ENCODE measurements around the gene FAM174C.
"Not testable (repeated sequence)": the region's sequence is repeated elsewhere in the genome, so short reads cannot be mapped to it uniquely, and the experiment has no call there.

The FAM174C gene

DNA sequence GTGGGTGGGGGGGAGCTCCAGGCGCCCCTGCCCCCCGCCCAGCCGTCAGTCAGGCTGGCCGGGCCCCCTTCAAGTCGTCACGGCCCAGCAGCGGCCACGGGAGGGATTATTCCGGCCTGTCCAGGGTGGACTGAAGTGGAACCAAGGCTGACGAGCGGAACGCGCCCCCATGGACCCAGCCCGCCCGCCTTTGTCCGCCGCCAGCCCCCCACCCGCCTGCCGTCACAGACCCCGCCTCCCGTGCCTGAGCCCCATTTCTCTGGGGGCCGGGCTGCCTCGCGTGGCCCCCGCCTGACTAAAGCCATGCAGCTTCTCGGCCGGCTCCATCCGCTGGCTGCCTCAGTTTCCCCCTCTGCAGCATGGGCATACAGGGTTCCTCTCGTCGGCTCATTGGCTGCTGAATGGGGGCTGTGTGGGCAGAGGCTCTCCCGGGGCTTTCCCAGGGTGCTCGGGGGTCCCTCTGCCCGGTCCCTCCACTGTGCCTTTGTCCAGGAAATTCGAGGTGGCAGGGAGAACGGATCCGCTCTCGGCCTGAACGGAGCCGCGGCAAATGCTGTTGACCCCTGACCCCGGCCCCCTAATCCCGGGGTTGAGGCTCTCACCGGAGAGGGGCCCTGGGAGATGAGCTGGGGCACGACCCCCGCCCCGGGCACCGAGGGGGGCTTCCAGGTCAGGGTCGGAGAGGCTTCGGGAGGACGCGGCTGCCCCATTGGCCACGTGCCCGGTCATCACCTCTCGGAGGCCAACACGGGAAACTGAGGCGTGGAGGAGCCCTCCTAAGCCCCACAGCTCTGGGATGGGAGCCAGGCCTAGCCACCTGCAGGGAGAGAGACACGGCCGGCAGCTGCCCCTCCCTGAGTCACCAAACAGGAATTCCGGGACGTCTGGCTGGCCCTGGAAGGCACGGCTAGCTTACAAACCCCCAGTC is 37.7 kb downstream of the FAM174C start:
- H3K9ac ChIP-seq (ENCODE audit: low read depth, low read length), result no peak overlapping the region
- no peaks in the 10 kb centered on the region for H3K9me3 ChIP-seq (ENCODE audit: insufficient read depth, low read depth, low read length)
- no peak overlapping the region for H3K4me3 ChIP-seq (ENCODE audit: low read length)
- no peaks in the 10 kb centered on the region for H3K36me3 ChIP-seq (ENCODE audit: insufficient read depth, low read depth, low read length)
- H3K4me1 ChIP-seq (ENCODE audit: insufficient read depth, low read length), result no peaks in the 10 kb centered on the region
- H3K27ac ChIP-seq (ENCODE audit: low read length), result no peak overlapping the region
- H3K27me3 ChIP-seq (ENCODE audit: insufficient read depth, low read length), result peaks cover 19% of the 10 kb centered on the region

DNA sequence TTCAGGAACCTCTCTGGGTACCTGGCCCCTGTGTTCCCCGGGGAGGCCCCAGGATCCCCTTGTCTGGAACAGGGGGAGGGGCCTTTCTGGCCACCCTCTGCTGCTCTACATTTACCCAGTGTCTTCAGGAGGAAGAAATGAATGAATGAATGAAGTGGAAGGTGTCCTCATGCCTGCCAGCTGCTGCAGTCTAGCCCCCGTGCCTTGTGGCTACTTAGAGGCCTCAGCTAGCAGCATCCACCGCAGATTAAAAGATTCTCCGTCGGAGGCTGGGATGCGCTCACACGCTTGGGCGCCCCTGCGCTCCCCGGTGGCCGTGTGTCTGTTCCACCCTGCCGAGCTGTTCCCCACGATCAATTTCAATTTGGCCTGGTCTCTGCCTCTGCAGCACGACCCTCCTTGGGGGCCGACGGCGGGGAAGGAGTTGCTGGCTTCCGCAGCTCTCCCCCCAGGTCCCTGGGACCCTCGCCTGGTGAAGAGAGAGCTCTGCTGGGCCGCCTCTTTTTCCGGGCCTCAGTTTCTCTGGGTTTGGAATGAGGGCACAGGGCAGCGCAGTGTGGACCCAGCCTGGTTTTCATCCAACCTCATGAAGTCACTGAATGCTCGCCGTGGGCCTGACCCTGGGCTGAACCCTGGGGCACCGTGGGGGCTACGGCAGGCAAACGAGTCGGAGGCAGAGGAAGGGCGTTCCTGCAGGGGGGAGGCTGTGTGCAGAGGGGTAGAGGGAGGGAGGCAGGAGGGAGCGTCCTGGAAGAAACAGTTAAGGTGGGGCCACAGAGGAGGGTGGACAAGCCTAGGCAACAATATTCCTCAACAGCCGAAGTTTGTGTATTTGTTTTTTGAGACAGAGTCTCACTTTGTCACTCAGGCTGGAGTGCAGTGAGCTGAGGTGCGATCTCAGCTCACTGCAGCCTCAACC is 38.6 kb downstream of the FAM174C start:
- no peak overlapping the region for H3K9ac ChIP-seq (ENCODE audit: low read depth, low read length)

DNA sequence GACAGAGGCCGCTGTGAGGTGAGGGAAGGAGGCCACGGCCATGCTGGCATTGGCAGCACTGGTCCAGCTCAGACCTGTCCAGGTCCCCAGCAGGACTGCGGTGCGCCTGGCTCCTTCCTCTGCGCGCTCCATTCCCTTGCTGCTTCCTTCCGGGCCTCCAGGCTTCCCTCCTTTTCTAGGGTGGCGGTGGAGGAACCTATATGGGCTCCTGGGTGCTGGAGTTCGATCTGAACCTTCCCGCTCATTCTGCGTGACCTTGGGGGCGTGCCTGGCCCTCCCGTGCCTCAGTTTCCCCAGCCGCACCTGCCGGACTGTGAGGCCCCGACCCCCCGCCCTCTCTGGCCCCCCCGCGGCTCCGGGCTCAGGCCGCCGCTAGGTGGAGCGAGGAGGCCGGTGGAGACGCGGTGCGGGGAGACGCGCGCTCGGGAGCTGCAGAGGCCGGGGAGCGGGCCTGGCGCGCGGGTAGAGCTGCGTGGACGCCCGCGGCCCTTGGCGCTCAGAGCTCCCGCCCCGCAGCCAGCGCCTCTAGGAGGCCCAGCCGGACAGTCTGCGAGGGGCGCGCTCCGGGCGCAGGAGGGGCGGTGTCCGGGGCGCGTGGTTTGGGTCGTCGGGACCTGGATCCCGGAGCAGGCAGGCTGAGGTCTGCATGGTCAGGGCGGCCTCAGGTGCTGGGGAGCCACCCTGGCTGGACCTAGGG is 40.3 kb downstream of the FAM174C start:
- H3K27ac ChIP-seq (ENCODE audit: low read length), result no peak overlapping the region
- H3K36me3 ChIP-seq (ENCODE audit: insufficient read depth, low read depth, low read length), result no peaks in the 10 kb centered on the region
- no peak overlapping the region; the same call in 1 of the 2 replicates for H3K9ac ChIP-seq (ENCODE audit: low read depth, low read length)
- no peaks in the 10 kb centered on the region for H3K9me3 ChIP-seq (ENCODE audit: insufficient read depth, low read depth, low read length)
- H3K27me3 ChIP-seq (ENCODE audit: insufficient read depth, low read length), result peaks cover 19% of the 10 kb centered on the region
- H3K4me1 ChIP-seq (ENCODE audit: insufficient read depth, low read length), result no peaks in the 10 kb centered on the region
- no peak overlapping the region; the same call in 1 of the 2 replicates for H3K4me3 ChIP-seq (ENCODE audit: low read length)

More for the DNA sequence above, 38.6 kb downstream of the FAM174C start:
- no peaks in the 10 kb centered on the region for H3K9me3 ChIP-seq (ENCODE audit: insufficient read depth, low read depth, low read length)
- no peaks in the 10 kb centered on the region for H3K4me1 ChIP-seq (ENCODE audit: insufficient read depth, low read length)
- H3K27me3 ChIP-seq (ENCODE audit: insufficient read depth, low read length), result peaks cover 19% of the 10 kb centered on the region
- H3K36me3 ChIP-seq (ENCODE audit: insufficient read depth, low read depth, low read length), result no peaks in the 10 kb centered on the region
- H3K4me3 ChIP-seq (ENCODE audit: low read length), result no peak overlapping the region
- no peak overlapping the region for H3K27ac ChIP-seq (ENCODE audit: low read length)

DNA sequence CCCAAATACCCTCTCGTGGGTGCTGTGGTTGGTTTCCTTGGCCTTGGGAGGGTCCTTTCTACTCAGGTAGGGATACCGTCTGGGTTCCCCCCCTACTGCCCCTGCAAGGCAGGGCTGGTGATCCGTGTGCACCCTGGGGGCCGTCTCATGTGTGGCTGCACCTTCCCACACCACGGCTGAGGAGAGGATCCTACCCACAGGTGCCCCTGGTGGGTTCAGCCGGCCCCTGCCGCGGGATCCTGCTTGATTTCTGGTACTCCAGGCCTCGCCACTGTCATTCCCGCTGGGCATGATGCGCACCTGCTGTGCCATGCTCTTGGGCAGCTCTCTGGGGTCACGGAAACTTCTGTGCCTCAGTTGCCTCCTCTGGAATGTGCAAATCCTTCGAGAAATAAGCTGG is 41.1 kb downstream of the FAM174C start:
- H3K4me3 ChIP-seq (ENCODE audit: low read length), result no peak overlapping the region
- no peaks in the 10 kb centered on the region for H3K9me3 ChIP-seq (ENCODE audit: insufficient read depth, low read depth, low read length)
- H3K27me3 ChIP-seq (ENCODE audit: insufficient read depth, low read length), result peaks cover 19% of the 10 kb centered on the region
- H3K27ac ChIP-seq (ENCODE audit: low read length), result no peak overlapping the region
- H3K9ac ChIP-seq (ENCODE audit: low read depth, low read length), result no peak overlapping the region
- H3K4me1 ChIP-seq (ENCODE audit: insufficient read depth, low read length), result no peaks in the 10 kb centered on the region
- no peaks in the 10 kb centered on the region for H3K36me3 ChIP-seq (ENCODE audit: insufficient read depth, low read depth, low read length)

DNA sequence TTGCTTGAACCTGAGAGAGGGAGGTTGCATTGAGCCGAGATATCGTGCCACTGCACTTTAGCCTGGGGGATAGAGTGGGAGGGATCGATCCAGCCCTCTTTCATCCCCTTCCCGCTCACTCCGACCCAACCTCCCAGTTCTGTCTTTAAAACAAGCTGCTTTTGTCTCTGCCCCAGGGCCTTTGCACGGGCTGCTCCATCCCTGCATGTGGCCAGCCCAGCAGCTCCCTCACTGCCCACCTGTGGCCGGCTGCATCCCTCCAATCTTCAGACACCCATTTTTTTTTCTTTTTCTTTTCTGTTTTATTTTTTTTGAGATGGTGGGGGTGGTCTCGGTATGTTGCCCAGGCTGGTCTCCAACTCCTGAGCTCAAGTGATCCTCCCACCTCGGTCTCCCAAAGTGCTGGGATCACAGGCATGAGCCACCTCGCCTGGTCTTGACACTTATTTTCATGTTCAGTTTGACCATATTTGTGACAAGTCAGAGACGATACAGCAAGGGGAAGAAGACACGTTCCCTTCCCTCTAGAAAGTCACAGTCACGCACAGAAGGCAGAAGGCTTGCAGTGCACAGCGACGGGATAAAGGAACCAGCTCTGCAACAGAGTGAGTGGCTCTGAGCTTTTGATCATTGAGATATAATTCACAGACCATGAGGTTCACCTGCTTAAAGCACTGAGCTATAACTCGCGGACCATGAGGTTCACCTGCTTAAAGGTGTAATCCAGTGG is 42.1 kb downstream of the FAM174C start:
- H3K27ac ChIP-seq (ENCODE audit: low read length), result no peak overlapping the region
- H3K9me3 ChIP-seq (ENCODE audit: insufficient read depth, low read depth, low read length), result no peaks in the 10 kb centered on the region
- H3K4me3 ChIP-seq (ENCODE audit: low read length), result no peak overlapping the region
- H3K36me3 ChIP-seq (ENCODE audit: insufficient read depth, low read depth, low read length), result no peaks in the 10 kb centered on the region
- H3K27me3 ChIP-seq (ENCODE audit: insufficient read depth, low read length), result peaks cover 19% of the 10 kb centered on the region
- H3K4me1 ChIP-seq (ENCODE audit: insufficient read depth, low read length), result no peaks in the 10 kb centered on the region
- no peak overlapping the region for H3K9ac ChIP-seq (ENCODE audit: low read depth, low read length)

DNA sequence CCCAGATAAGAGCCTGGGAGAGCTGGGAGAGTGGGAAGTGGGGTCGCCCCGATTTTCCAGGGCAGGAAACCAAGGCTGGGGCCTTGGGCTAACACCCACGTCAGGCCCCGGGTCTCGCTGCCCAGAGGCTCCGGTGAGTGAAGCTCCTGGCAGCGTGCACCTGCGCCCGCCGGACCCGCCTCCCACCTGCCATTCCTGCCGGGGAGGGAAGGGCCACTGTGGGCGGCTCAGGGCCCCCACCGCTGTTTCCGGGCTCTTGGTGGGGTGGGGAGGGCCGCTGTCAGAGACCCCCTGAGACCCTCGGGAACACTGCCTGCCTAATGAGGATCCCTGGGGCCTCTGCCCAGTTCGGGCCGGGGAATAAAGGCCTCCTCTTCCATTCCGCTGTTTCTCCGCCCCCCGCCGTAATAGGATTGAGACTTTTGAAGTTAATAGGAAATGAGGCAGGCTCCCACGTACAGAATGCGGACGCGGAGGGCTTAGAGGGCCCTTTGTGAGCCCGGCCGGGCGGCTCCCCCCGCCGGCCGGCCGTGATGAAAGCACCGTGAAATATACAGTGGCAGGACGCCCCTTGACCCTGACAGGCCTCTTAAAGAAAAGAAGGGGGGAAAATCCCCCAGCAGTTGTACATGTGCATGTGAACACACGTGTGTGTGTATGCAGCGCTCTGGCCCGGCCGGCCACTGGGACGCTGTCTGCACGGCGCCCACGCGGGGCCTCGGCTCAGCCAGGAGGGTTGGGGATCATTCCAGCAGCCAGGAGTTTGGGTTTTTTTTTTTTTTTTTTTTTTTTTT is 43.5 kb downstream of the FAM174C start:
- Histone ChIP-seq H3K9me3 (ENCODE audit: insufficient read depth, low read depth, low read length) (no peaks in the 10 kb centered on the region), H3K36me3 (ENCODE audit: insufficient read depth, low read depth, low read length) (no peaks in the 10 kb centered on the region), H3K27me3 (ENCODE audit: insufficient read depth, low read length) (peaks cover 19% of the 10 kb centered on the region), H3K27ac (ENCODE audit: low read length) (no peak overlapping the region), H3K4me3 (ENCODE audit: low read length) (no peak overlapping the region), H3K4me1 (ENCODE audit: insufficient read depth, low read length) (no peaks in the 10 kb centered on the region), H3K9ac (ENCODE audit: low read depth, low read length) (no peak overlapping the region)

DNA sequence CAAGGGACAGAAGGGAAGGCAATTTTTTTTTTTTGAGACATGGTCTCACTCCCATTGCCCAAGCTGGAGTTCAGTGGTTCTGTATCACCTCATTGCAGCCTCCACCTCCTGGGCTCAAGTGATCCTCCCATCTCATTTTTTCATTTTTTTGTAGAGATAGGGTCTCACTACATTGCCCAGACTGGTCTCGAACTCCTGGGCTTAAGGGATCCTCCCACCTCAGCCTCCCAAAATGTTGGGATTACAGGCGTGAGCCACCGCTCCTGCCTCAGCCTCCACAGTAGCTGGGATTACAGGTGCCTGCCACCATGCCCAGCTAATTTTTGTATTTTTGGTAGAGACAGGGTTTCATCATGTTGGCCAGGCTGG is 44.9 kb downstream of the FAM174C start:
- H3K9me3 ChIP-seq (ENCODE audit: insufficient read depth, low read depth, low read length); H3K27ac ChIP-seq (ENCODE audit: low read length); H3K36me3 ChIP-seq (ENCODE audit: insufficient read depth, low read depth, low read length); H3K9ac ChIP-seq (ENCODE audit: low read depth, low read length); H3K4me3 ChIP-seq (ENCODE audit: low read length); H3K4me1 ChIP-seq (ENCODE audit: insufficient read depth, low read length): not testable (repeated sequence)
- peaks cover 27% of the 10 kb centered on the region for H3K27me3 ChIP-seq (ENCODE audit: insufficient read depth, low read length)

DNA sequence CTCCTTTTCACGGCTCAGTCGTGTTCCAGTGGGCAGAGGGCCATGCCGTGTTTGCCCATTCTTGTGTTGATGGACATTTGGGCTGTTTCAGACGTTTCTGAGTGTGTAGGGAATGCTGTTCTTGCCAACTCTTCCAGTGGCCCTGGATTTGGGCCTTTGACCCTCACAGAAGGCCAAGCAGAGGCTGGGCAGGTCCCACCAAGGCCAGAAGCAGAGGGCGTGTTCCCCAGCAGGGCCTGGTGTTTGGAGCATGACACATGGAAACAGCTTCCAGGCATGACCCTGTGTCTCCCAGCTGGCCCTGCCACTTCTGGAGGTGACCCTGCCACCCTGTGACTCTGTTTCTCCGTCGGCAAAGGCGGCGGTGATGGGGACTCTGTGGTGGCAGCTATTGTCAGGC is 46.2 kb downstream of the FAM174C start:
- peaks cover 17% of the 10 kb centered on the region for H3K27me3 ChIP-seq (ENCODE audit: insufficient read depth, low read length)
- no peak overlapping the region for H3K4me3 ChIP-seq (ENCODE audit: low read length)
- no peak overlapping the region for H3K9ac ChIP-seq (ENCODE audit: low read depth, low read length)
- H3K4me1 ChIP-seq (ENCODE audit: insufficient read depth, low read length), result no peaks in the 10 kb centered on the region
- no peaks in the 10 kb centered on the region for H3K9me3 ChIP-seq (ENCODE audit: insufficient read depth, low read depth, low read length)
- no peaks in the 10 kb centered on the region for H3K36me3 ChIP-seq (ENCODE audit: insufficient read depth, low read depth, low read length)
- no peak overlapping the region for H3K27ac ChIP-seq (ENCODE audit: low read length)

DNA sequence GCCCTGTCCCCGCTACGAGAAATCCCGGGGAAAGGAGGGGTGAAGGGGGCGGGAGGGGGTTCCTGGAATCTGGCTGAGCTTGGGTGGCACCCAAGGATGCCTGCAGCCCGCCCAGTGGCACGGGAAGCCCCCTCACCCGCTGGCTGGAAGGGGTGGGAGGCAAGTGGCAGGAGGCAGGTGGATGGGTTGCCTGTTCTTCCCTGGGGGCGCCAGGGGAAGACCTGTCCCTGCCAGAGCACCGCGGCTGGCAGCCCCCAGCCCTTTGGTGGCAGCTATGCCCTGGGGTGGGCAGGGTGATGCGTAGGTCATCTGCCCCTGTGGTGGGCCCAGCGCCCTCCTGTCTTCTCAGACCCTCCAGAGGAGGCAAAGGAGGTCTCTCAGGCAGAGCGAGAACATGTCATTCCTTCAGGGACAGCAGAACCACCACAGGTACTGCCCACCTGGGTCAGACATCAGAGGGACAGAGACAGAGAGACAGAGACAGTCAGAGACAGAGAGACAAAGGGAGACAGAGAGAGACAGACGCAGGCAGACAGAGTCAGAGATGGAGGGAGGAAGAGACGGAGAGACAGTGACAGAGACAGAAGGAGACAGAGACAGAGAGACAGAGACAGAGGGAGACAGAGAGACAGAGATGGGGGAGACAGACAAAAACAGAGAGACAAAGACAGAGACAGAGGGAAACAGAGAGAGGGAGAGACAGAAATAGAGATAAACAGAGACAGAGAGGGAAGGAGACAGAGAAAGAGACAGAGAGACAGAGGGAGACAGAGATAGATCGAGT is 47.1 kb downstream of the FAM174C start:
- H3K36me3 ChIP-seq (ENCODE audit: insufficient read depth, low read depth, low read length), result no peaks in the 10 kb centered on the region
- H3K27me3 ChIP-seq (ENCODE audit: insufficient read depth, low read length), result peaks cover 10% of the 10 kb centered on the region
- no peaks in the 10 kb centered on the region for H3K4me1 ChIP-seq (ENCODE audit: insufficient read depth, low read length)
- no peak overlapping the region for H3K27ac ChIP-seq (ENCODE audit: low read length)
- H3K9me3 ChIP-seq (ENCODE audit: insufficient read depth, low read depth, low read length), result no peaks in the 10 kb centered on the region
- no peak overlapping the region for H3K9ac ChIP-seq (ENCODE audit: low read depth, low read length)
- no peak overlapping the region for H3K4me3 ChIP-seq (ENCODE audit: low read length)

DNA sequence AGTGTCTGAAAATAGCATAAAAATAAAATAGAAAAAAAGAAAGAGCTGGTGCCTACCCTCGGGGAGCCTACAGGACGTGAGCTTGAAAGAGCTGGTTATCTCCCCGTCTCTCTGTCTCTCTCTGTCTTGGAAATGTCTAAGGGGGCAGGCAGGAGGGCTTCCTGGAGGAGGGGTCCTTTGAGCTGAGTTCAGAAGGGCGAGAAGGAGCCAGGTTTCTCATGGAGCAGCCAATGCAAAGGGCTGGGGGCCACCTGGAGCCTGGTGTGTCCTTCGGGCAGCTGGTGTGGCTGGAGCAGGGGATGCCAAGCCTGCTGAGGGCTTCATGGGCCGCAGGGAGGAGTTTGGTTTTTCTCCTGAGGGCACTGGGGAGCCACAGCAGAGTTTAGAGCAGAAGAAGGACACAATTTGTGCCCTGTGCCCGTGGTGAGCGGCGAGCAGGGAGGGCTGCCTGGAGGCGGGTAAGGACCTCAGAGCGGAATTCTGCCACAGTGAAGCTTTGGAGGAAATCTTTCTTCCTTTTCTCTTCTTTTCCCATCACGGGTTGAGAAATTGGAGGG is 49.0 kb downstream of the FAM174C start:
- Histone ChIP-seq H3K4me1 (ENCODE audit: insufficient read depth, low read length) (no peaks in the 10 kb centered on the region), H3K4me3 (ENCODE audit: low read length) (peak overlapping the region; percentile 65), H3K9me3 (ENCODE audit: insufficient read depth, low read depth, low read length) (no peaks in the 10 kb centered on the region), H3K36me3 (ENCODE audit: insufficient read depth, low read depth, low read length) (no peaks in the 10 kb centered on the region), H3K27me3 (ENCODE audit: insufficient read depth, low read length) (peaks cover 10% of the 10 kb centered on the region), H3K9ac (ENCODE audit: low read depth, low read length) (no peak overlapping the region), H3K27ac (ENCODE audit: low read length) (no peak overlapping the region)

Data from iPS-20b (cell line).